Activated CD8-positive, alpha-beta T cell treated with anti-CD3 and anti-CD28 coated beads, Interleukin-2, amount 10 ng/mL, durations not matched to agents 7 days and 5 days (primary cell): ENCODE data around the gene CCDC142. TPM values are rescaled to one million over a fixed set of nuclear protein-coding genes. Genes with fewer than 3 reads are reported as not detected.

Experiments used
- ATAC-seq: fragments of 150-1000 bp; cut with Tn5 transposase; one replicate; pipeline ENCODE4 v1.10.0; 2021; ENCODE audit warnings: moderate library complexity
- CTCF ChIA-PET: fragments of 350-600 bp; sonication (Branson Sonifier 250); formaldehyde crosslinking; loops from one replicate; lab custom pipeline; 2021; ENCODE audit warnings: antibody characterized with exemption; lab: Charles Lee
- POLR2A ChIA-PET: fragments of 350-600 bp; sonication (Branson Sonifier 250); formaldehyde crosslinking; loops from one replicate; lab custom pipeline; 2021; ENCODE audit warnings: antibody characterized with exemption; lab: Charles Lee
- DNase-seq: peaks from one replicate; pipeline ENCODE4 v3.0.0-alpha.2; 2020
- H3K27ac Mint-ChIP-seq: one replicate; pipeline ENCODE4 v1.8.0; 2021; ENCODE audit warnings: mild to moderate bottlenecking, mixed read lengths
- H3K27me3 Mint-ChIP-seq: one replicate; pipeline ENCODE4 v1.8.0; 2021; ENCODE audit warnings: low read depth, mixed read lengths
- H3K36me3 Mint-ChIP-seq: one replicate; pipeline ENCODE4 v1.8.0; 2021; ENCODE audit warnings: low read depth, mixed read lengths
- H3K4me1 Mint-ChIP-seq: one replicate; pipeline ENCODE4 v1.8.0; 2021; ENCODE audit warnings: low read depth, mixed read lengths
- H3K4me3 Mint-ChIP-seq: one replicate; pipeline ENCODE4 v1.8.0; 2021; ENCODE audit warnings: mild to moderate bottlenecking, mixed read lengths
- H3K9me3 Mint-ChIP-seq: one replicate; pipeline ENCODE4 v1.8.0; 2022; ENCODE audit warnings: mixed read lengths; ENCODE audit not compliant: insufficient read depth
- total RNA-seq, 2 experiments: library from RNA; stranded (reverse); gene quantifications; one replicate each; pipeline ENCODE4 v1.2.3, GENCODE V29; 2021

Gene CCDC142
- total RNA-seq, 2 experiments from 2014 or later, result 22.5 to 26.7 TPM

- ATAC-seq, result no peak
- Mint-ChIP-seq H3K27me3 (no peaks in the 10 kb centered on the region), H3K4me3 (no peak overlapping the region), H3K36me3 (peaks cover 24% of the 10 kb centered on the region), H3K4me1 (peaks cover 27% of the 10 kb centered on the region), H3K27ac (no peak overlapping the region), H3K9me3 (no peaks in the 10 kb centered on the region)
- DNase-seq, result no peak
- POLR2A ChIA-PET, result no interaction called here
- CTCF ChIA-PET, result no interaction called here
These were observed 57.3 kb downstream of the CCDC142 start for GRCh38 chr2:74425523-74425922.

- Mint-ChIP-seq H3K27me3 (no peaks in the 10 kb centered on the region), H3K9me3 (no peaks in the 10 kb centered on the region), H3K36me3 (peaks cover 24% of the 10 kb centered on the region), H3K4me1 (peaks cover 30% of the 10 kb centered on the region), H3K27ac (no peak overlapping the region), H3K4me3 (no peak overlapping the region)
- POLR2A ChIA-PET, result no interaction called here
- CTCF ChIA-PET, result no interaction called here
- no peak for DNase-seq
- no peak for ATAC-seq
These were observed 57.8 kb downstream of the CCDC142 start for GRCh38 chr2:74424995-74425406.

- Mint-ChIP-seq H3K36me3 (peaks cover 24% of the 10 kb centered on the region), H3K4me3 (no peak overlapping the region), H3K27ac (no peak overlapping the region), H3K9me3 (no peaks in the 10 kb centered on the region), H3K4me1 (peaks cover 33% of the 10 kb centered on the region), H3K27me3 (no peaks in the 10 kb centered on the region)
- DNase-seq (no peak), ATAC-seq (no peak)
- CTCF ChIA-PET, result no interaction called here
- POLR2A ChIA-PET, result no interaction called here
These were observed 58.4 kb downstream of the CCDC142 start for GRCh38 chr2:74424139-74424992.

Other genes with a start within 250 kb of the CCDC142 start
- 1 to 10 TPM; 1.6 to 2.8 TPM for gene SLC4A5, start 139.6 kb downstream of the CCDC142 start, total RNA-seq
- 100 to 1,000 TPM; 112 to 115 TPM for gene DCTN1, start 102.7 kb downstream of the CCDC142 start, total RNA-seq
- 1 to 10 TPM; 1.5 TPM for gene C2orf81, start 61.4 kb downstream of the CCDC142 start, total RNA-seq
- 10 to 100 TPM; 93.7 to 96.9 TPM for gene WDR54, start 61.3 kb downstream of the CCDC142 start, total RNA-seq
- gene RTKN, start 41.1 kb downstream of the CCDC142 start, total RNA-seq, result under 1 TPM; 0.37 to 0.57 TPM
- 10 to 100 TPM; 25.7 to 29.1 TPM for gene INO80B, start 27.9 kb downstream of the CCDC142 start, total RNA-seq
- gene WBP1, start 24.6 kb downstream of the CCDC142 start, total RNA-seq, result 10 to 100 TPM; 34.0 to 34.3 TPM
- gene MOGS, start 17.6 kb downstream of the CCDC142 start, total RNA-seq, result 10 to 100 TPM; 52.4 to 56.3 TPM
- 10 to 100 TPM; 95.7 to 96.2 TPM for gene MRPL53, start 10.3 kb downstream of the CCDC142 start, total RNA-seq
- gene TTC31, start 83 bp upstream of the CCDC142 start, total RNA-seq, result 10 to 100 TPM; 38.3 to 40.0 TPM
- under 1 TPM; 0.32 to 0.68 TPM for gene LBX2, start 16.6 kb upstream of the CCDC142 start, total RNA-seq
- 10 to 100 TPM; 20.3 to 28.5 TPM for gene PCGF1, start 24.7 kb upstream of the CCDC142 start, total RNA-seq
- gene TLX2, start 31.5 kb upstream of the CCDC142 start, total RNA-seq, result under 1 TPM; 0.34 to 0.44 TPM
- gene DQX1, start 43.2 kb upstream of the CCDC142 start, total RNA-seq, result under 1 TPM; 0.18 TPM
- gene AUP1, start 46.7 kb upstream of the CCDC142 start, total RNA-seq, result 100 to 1,000 TPM; 119 to 123 TPM
- 10 to 100 TPM; 48.0 to 49.4 TPM for gene HTRA2, start 46.9 kb upstream of the CCDC142 start, total RNA-seq
- under 1 TPM; 0.21 to 0.23 TPM for gene LOXL3, start 70.9 kb upstream of the CCDC142 start, total RNA-seq
- gene DOK1, start 71.7 kb upstream of the CCDC142 start, total RNA-seq, result 10 to 100 TPM; 32.4 to 35.9 TPM
- gene M1AP, start 165.3 kb upstream of the CCDC142 start, total RNA-seq, result not detected
- 1 to 10 TPM; 5.8 to 6.4 TPM for gene SEMA4F, start 171.2 kb upstream of the CCDC142 start, total RNA-seq